A549 (cell line): Measurements from ENCODE around the gene GAS2L2.
A peak's percentile ranks its signal among the peaks of the same experiment; 100 is the strongest.

ENCODE experiments used
- CEBPB ChIP-seq, 2 experiments: fragments of >200 bp in 1 of 2; sonication (Bioruptor Twin) in 1 of 2; formaldehyde crosslinking in 1 of 2; IDR thresholded peaks; 2 replicates each; pipeline ENCODE4 v1.6.1; 2012 to 2016
- CHD4 ChIP-seq: fragments of 200-600 bp; sonication (generic); IDR thresholded peaks from 2 replicates; pipeline ENCODE4 v1.6.1; 2016; ENCODE audit warnings: antibody characterized with exemption, mild to moderate bottlenecking, borderline replicate concordance
- EHMT2 ChIP-seq: fragments of 200-600 bp; sonication (generic); IDR thresholded peaks from 2 replicates; pipeline ENCODE4 v1.6.1; 2016; ENCODE audit warnings: antibody characterized with exemption, low read depth, mild to moderate bottlenecking, moderate library complexity
- EP300 ChIP-seq, 2 experiments: fragments of >200 bp; sonication (Bioruptor Twin); formaldehyde crosslinking; IDR thresholded peaks; 2 replicates in 1 of 2; 3 replicates in 1 of 2; pipeline ENCODE4 v1.6.1; 2016 to 2017
- JUNB ChIP-seq: fragments of >200 bp; sonication (Bioruptor Twin); formaldehyde crosslinking; IDR thresholded peaks from 2 replicates; pipeline ENCODE4 v1.6.1; 2016
- POLR2A ChIP-seq: IDR thresholded peaks from 2 replicates; pipeline ENCODE4 v1.6.1; 2012; ENCODE audit warnings: mild to moderate bottlenecking, low read length
- POLR2AphosphoS2 ChIP-seq: conservative IDR thresholded peaks from 2 replicates; pipeline ENCODE4 v1.6.1; 2012; ENCODE audit warnings: low read length, improper control_type of control experiment, inconsistent platforms
- ZFP36 ChIP-seq: fragments of 450-650 bp; IDR thresholded peaks from 2 replicates; pipeline ENCODE4 v1.6.1; 2014; ENCODE audit warnings: borderline replicate concordance; ENCODE audit not compliant: partially characterized antibody
- ZNF302 ChIP-seq: fragments of 250-450 bp; sonication (Bioruptor Pico); IDR thresholded peaks from 2 replicates; pipeline ENCODE4 v1.9.0; 2021; ENCODE audit warnings: inconsistent platforms, mild to moderate bottlenecking, moderate library complexity
- TF ChIP-seq, protein P1 (sequence below): IDR thresholded peaks from 2 replicates; pipeline ENCODE4 v1.6.1; 2012
- TF ChIP-seq, protein P2 (sequence below): fragments of >200 bp; sonication (Bioruptor Twin); formaldehyde crosslinking; IDR thresholded peaks from 3 replicates; pipeline ENCODE4 v1.5.1; 2016
- TF ChIP-seq, protein P3 (sequence below): fragments of 450-650 bp; IDR thresholded peaks from 2 replicates; pipeline ENCODE4 v1.6.1; 2014; ENCODE audit warnings: antibody characterized with exemption
- TF ChIP-seq, protein P4 (sequence below): IDR thresholded peaks from 2 replicates; pipeline ENCODE4 v1.6.1; 2012
- TF ChIP-seq, protein P5 (sequence below): fragments of 200-600 bp; sonication (generic); IDR thresholded peaks from 2 replicates; pipeline ENCODE4 v1.6.1; 2016; ENCODE audit warnings: antibody characterized with exemption, mild to moderate bottlenecking, moderate library complexity

DNA sequence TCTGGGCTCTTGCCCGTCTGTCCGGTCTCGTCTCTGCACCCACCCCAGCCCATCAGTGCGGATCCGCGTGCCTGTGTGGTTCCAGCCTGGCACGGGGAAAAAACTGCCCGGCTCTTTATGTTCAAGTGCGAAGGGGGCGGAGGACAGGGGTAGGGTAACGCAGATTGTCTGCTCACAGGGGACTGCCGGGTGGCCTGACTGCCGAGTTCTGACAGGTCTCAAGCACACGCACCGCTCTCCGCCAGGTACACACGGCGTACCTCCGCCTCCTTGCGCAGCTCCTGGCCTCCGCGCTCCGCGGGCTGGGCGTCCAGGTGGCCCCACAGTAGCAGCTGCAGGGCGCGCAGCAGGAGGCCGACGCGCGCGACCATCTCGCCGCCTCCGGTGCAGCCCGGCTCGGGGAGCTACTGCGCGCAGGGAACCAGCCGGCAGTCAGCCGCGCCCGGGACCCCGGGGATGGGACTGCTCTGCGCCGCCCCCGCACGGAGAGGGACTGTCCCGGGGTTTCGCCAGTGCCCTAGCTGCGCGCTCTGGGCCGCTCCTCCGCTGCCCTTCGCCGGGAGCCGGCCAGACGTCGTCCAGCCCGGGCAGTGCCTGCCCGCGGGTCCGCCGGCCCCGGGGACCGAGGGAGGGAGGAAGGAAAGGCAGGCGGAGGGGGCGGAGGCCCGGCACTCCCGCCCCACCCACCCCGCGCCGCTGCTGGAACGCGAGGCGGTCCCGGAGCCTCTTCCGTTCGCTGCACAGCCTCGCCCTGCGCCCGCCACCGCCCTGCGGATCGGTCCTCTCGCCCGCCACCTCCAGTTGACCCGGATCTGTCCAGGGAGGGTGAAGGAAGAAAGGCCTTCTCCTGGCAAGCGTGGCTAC is 42.2 kb upstream of the GAS2L2 start, which contains the start of gene MMP28:
- no peak for TF ChIP-seq ZNF302
- no peak for TF ChIP-seq CHD4
- TF ChIP-seq, protein P1, sequence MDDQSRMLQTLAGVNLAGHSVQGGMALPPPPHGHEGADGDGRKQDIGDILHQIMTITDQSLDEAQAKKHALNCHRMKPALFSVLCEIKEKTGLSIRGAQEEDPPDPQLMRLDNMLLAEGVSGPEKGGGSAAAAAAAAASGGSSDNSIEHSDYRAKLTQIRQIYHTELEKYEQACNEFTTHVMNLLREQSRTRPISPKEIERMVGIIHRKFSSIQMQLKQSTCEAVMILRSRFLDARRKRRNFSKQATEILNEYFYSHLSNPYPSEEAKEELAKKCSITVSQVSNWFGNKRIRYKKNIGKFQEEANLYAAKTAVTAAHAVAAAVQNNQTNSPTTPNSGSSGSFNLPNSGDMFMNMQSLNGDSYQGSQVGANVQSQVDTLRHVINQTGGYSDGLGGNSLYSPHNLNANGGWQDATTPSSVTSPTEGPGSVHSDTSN = no peak
- TF ChIP-seq, protein P2, sequence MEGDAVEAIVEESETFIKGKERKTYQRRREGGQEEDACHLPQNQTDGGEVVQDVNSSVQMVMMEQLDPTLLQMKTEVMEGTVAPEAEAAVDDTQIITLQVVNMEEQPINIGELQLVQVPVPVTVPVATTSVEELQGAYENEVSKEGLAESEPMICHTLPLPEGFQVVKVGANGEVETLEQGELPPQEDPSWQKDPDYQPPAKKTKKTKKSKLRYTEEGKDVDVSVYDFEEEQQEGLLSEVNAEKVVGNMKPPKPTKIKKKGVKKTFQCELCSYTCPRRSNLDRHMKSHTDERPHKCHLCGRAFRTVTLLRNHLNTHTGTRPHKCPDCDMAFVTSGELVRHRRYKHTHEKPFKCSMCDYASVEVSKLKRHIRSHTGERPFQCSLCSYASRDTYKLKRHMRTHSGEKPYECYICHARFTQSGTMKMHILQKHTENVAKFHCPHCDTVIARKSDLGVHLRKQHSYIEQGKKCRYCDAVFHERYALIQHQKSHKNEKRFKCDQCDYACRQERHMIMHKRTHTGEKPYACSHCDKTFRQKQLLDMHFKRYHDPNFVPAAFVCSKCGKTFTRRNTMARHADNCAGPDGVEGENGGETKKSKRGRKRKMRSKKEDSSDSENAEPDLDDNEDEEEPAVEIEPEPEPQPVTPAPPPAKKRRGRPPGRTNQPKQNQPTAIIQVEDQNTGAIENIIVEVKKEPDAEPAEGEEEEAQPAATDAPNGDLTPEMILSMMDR = no peak
- TF ChIP-seq POLR2AphosphoS2 = no peak
- TF ChIP-seq, protein P3, sequence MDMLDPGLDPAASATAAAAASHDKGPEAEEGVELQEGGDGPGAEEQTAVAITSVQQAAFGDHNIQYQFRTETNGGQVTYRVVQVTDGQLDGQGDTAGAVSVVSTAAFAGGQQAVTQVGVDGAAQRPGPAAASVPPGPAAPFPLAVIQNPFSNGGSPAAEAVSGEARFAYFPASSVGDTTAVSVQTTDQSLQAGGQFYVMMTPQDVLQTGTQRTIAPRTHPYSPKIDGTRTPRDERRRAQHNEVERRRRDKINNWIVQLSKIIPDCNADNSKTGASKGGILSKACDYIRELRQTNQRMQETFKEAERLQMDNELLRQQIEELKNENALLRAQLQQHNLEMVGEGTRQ = no peak
- TF ChIP-seq EHMT2 = no peak
- no peak for TF ChIP-seq CEBPB (IDR thresholded peaks at IDR 0.05)
- TF ChIP-seq ZFP36 = no peak
- no peak for TF ChIP-seq JUNB
- TF ChIP-seq, protein P4, sequence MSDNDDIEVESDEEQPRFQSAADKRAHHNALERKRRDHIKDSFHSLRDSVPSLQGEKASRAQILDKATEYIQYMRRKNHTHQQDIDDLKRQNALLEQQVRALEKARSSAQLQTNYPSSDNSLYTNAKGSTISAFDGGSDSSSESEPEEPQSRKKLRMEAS = no peak; the same call in 1 of the 2 replicates
- TF ChIP-seq POLR2A = peak; percentile 43
- TF ChIP-seq, protein P5, sequence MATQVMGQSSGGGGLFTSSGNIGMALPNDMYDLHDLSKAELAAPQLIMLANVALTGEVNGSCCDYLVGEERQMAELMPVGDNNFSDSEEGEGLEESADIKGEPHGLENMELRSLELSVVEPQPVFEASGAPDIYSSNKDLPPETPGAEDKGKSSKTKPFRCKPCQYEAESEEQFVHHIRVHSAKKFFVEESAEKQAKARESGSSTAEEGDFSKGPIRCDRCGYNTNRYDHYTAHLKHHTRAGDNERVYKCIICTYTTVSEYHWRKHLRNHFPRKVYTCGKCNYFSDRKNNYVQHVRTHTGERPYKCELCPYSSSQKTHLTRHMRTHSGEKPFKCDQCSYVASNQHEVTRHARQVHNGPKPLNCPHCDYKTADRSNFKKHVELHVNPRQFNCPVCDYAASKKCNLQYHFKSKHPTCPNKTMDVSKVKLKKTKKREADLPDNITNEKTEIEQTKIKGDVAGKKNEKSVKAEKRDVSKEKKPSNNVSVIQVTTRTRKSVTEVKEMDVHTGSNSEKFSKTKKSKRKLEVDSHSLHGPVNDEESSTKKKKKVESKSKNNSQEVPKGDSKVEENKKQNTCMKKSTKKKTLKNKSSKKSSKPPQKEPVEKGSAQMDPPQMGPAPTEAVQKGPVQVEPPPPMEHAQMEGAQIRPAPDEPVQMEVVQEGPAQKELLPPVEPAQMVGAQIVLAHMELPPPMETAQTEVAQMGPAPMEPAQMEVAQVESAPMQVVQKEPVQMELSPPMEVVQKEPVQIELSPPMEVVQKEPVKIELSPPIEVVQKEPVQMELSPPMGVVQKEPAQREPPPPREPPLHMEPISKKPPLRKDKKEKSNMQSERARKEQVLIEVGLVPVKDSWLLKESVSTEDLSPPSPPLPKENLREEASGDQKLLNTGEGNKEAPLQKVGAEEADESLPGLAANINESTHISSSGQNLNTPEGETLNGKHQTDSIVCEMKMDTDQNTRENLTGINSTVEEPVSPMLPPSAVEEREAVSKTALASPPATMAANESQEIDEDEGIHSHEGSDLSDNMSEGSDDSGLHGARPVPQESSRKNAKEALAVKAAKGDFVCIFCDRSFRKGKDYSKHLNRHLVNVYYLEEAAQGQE = no peak
- no peak for TF ChIP-seq EP300 (IDR thresholded peaks at IDR 0.05)
